IMR-90 (cell line): Measurements from ENCODE around the gene TAF4. TPM values are rescaled to one million over a fixed set of nuclear protein-coding genes. Genes with fewer than 3 reads are reported as not detected.

Experiments used
- ATAC-seq: fragments of 200-7000 bp; cut with Tn5 transposase; 2 replicates; pipeline ENCODE4 v1.9.1; 2020; ENCODE audit warnings: low read depth, mild to moderate bottlenecking, moderate library complexity
- BruUV-seq: library from RNA; stranded (reverse); fragments of 400-500 nt; replicated peaks from 2 replicates; lab custom pipeline; 2021; lab: Mats Ljungman, UMichigan
- CTCF ChIA-PET: fragments of 300-600 bp; formaldehyde crosslinking; extraction: SDS; loops from one replicate; lab custom pipeline; 2021; ENCODE audit warnings: antibody characterized with exemption; lab: Yijun Ruan, JAX
- POLR2A ChIA-PET: fragments of 300-600 bp; sonication (Branson Sonifier 250); formaldehyde crosslinking; loops from one replicate; lab custom pipeline; 2022; ENCODE audit warnings: antibody characterized with exemption; ENCODE audit not compliant: unreplicated experiment; lab: Charles Lee
- DNase-seq: peaks from one replicate; pipeline ENCODE4 v3.0.0; 2013
- H2AFZ ChIP-seq: replicated peaks from 2 replicates; pipeline ENCODE3; 2013; ENCODE audit warnings: low read length, mild to moderate bottlenecking; ENCODE audit not compliant: poor library complexity
- H2AK5ac ChIP-seq: 2 replicates; pipeline ENCODE4 v1.6.1; 2013; ENCODE audit warnings: low read depth, low read length, inconsistent platforms
- H2AK9ac ChIP-seq: replicated peaks from 2 replicates; pipeline ENCODE3; 2013; ENCODE audit warnings: mild to moderate bottlenecking, low read depth, low read length, moderate library complexity; ENCODE audit not compliant: poor library complexity
- H2BK120ac ChIP-seq: 2 replicates; pipeline ENCODE4 v1.6.1; 2013; ENCODE audit warnings: low read depth, low read length, inconsistent platforms
- H2BK15ac ChIP-seq: 3 replicates; pipeline ENCODE4 v1.6.1; 2013; ENCODE audit warnings: low read depth, low read length, inconsistent platforms
- H2BK20ac ChIP-seq: 2 replicates; pipeline ENCODE4 v1.6.1; 2013; ENCODE audit warnings: low read depth, mild to moderate bottlenecking, inconsistent platforms, low read length, moderate library complexity
- H2BK5ac ChIP-seq: 2 replicates; pipeline ENCODE4 v1.6.1; 2013; ENCODE audit warnings: mild to moderate bottlenecking, low read depth, low read length, inconsistent platforms; ENCODE audit not compliant: poor library complexity, severe bottlenecking
- H3K14ac ChIP-seq: replicated peaks from 2 replicates; pipeline ENCODE4 v1.6.1; 2013; ENCODE audit warnings: low read depth, low read length, inconsistent platforms
- H3K18ac ChIP-seq: 2 replicates; pipeline ENCODE4 v1.6.1; 2013; ENCODE audit warnings: low read depth, low read length, control low read depth
- H3K23ac ChIP-seq: 2 replicates; pipeline ENCODE4 v1.6.1; 2013; ENCODE audit warnings: low read depth, low read length, inconsistent platforms
- H3K27ac ChIP-seq: 2 replicates; pipeline ENCODE4 v1.5.1; 2013; ENCODE audit warnings: mild to moderate bottlenecking, control low read depth, low read length; ENCODE audit not compliant: insufficient read depth
- H3K27me3 ChIP-seq: 2 replicates; pipeline ENCODE4 v1.6.1; 2013; ENCODE audit warnings: low read length; ENCODE audit not compliant: control insufficient read depth, insufficient read depth
- H3K36me3 ChIP-seq: 2 replicates; pipeline ENCODE4 v1.6.1; 2013; ENCODE audit warnings: low read length, mixed read lengths; ENCODE audit not compliant: control insufficient read depth, insufficient read depth
- H3K4ac ChIP-seq: 2 replicates; pipeline ENCODE4 v1.6.1; 2013; ENCODE audit warnings: low read depth, low read length, inconsistent platforms
- H3K4me1 ChIP-seq: 2 replicates; pipeline ENCODE4 v1.6.1; 2013; ENCODE audit warnings: low read length, mixed read lengths; ENCODE audit not compliant: control insufficient read depth, insufficient read depth
- H3K4me2 ChIP-seq: 2 replicates; pipeline ENCODE4 v1.6.1; 2013; ENCODE audit warnings: low read depth, mild to moderate bottlenecking, control low read depth, low read length, moderate library complexity
- H3K4me3 ChIP-seq: 2 replicates; pipeline ENCODE4 v1.5.1; 2013; ENCODE audit warnings: low read depth, mild to moderate bottlenecking, control low read depth, low read length, moderate library complexity; ENCODE audit not compliant: insufficient read depth
- H3K56ac ChIP-seq: 2 replicates; pipeline ENCODE4 v1.6.1; 2013; ENCODE audit warnings: low read length, inconsistent platforms; ENCODE audit not compliant: insufficient read depth; ENCODE audit errors: extremely low read depth
- H3K79me1 ChIP-seq, 2 experiments: 2 replicates each; pipeline ENCODE4 v1.6.1; 2013; ENCODE audit warnings: low read length in 2 of 2, inconsistent platforms in 1 of 2, low read depth in 1 of 2
- H3K9ac ChIP-seq: 2 replicates; pipeline ENCODE4 v1.6.1; 2013; ENCODE audit warnings: low read depth, low read length, control low read depth
- H3K9me1 ChIP-seq: 2 replicates; pipeline ENCODE4 v1.6.1; 2013; ENCODE audit warnings: low read length, inconsistent platforms; ENCODE audit not compliant: insufficient read depth
- H3K9me3 ChIP-seq: 2 replicates; pipeline ENCODE4 v1.6.1; 2013; ENCODE audit warnings: low read length; ENCODE audit not compliant: control insufficient read depth, insufficient read depth
- H4K20me1 ChIP-seq: 2 replicates; pipeline ENCODE4 v1.6.1; 2013; ENCODE audit warnings: low read length, inconsistent platforms; ENCODE audit not compliant: insufficient read depth
- H4K5ac ChIP-seq: 2 replicates; pipeline ENCODE4 v1.6.1; 2013; ENCODE audit warnings: mild to moderate bottlenecking, low read depth, low read length, control low read depth
- H4K8ac ChIP-seq, 2 experiments: 2 replicates each; pipeline ENCODE4 v1.6.1; 2013; ENCODE audit warnings: low read depth in 2 of 2, low read length in 2 of 2, control low read depth in 1 of 2, inconsistent platforms in 1 of 2
- H4K91ac ChIP-seq: 2 replicates; pipeline ENCODE4 v1.6.1; 2013; ENCODE audit warnings: low read depth, low read length, inconsistent platforms; ENCODE audit not compliant: insufficient read depth
- MXI1 ChIP-seq: IDR thresholded peaks from 2 replicates; pipeline ENCODE4 v1.6.1; 2012; ENCODE audit warnings: low read depth, mild to moderate bottlenecking, low read length, moderate library complexity, borderline replicate concordance
- NFE2L2 ChIP-seq: fragments of 150-350 bp; IDR thresholded peaks from 2 replicates; pipeline ENCODE4 v1.6.1; 2016; ENCODE audit warnings: low read depth, mild to moderate bottlenecking, low read length
- RFX5 ChIP-seq: IDR thresholded peaks from 2 replicates; pipeline ENCODE4 v1.8.0; 2012; ENCODE audit warnings: low read depth, mild to moderate bottlenecking, low read length, moderate library complexity
- WGBS, 2 experiments: methylation state at CpG; one replicate each; pipeline versions ENCODE4 v1.1.5 to v1.1.7; 2013; ENCODE audit warnings: missing lambda C conversion rate in 2 of 2; ENCODE audit not compliant: insufficient read length in 1 of 2; ENCODE audit errors: extremely low coverage in 2 of 2; 5-methylcytosine and 5-hydroxymethylcytosine counted together
- dilution Hi-C: fragments of 300-500 bp; cut with HindIII; formaldehyde crosslinking; loops from one replicate; pipeline ENCODE4 v1.14.3; 2018; ENCODE audit warnings: low sequenced_read_pairs; ENCODE audit not compliant: unreplicated experiment
- in situ Hi-C: fragments of 300-500 bp; cut with MboI; formaldehyde crosslinking; loops from 3 replicates; pipeline ENCODE4 v1.14.3; 2019; ENCODE audit warnings: low sequenced_read_pairs, inconsistent platforms, mixed read lengths
- intact Hi-C: fragments of 100-400 bp; cut with micrococcal nuclease; formaldehyde crosslinking; loops from 2 replicates; pipeline ENCODE4 v1.10.0; 2022
- polyA plus RNA-seq, 3 experiments: library from polyadenylated mRNA; depleted of rRNA; stranded (reverse); fragments of >200 nt; gene quantifications; 2 replicates each; pipeline ENCODE4 v1.2.3, GENCODE V29; 2012; ENCODE audit warnings: low replicate concordance in 1 of 3
- total RNA-seq: library from RNA; depleted of rRNA; stranded (reverse); fragments of >200 nt; gene quantifications from 2 replicates; pipeline ENCODE4 v1.2.3, GENCODE V29; 2012

TAF4 gene
- total and polyA plus RNA-seq, 2 of the 4 experiments (the other 2 are of a cell fraction), result 1.4 to 5.1 TPM

DNA sequence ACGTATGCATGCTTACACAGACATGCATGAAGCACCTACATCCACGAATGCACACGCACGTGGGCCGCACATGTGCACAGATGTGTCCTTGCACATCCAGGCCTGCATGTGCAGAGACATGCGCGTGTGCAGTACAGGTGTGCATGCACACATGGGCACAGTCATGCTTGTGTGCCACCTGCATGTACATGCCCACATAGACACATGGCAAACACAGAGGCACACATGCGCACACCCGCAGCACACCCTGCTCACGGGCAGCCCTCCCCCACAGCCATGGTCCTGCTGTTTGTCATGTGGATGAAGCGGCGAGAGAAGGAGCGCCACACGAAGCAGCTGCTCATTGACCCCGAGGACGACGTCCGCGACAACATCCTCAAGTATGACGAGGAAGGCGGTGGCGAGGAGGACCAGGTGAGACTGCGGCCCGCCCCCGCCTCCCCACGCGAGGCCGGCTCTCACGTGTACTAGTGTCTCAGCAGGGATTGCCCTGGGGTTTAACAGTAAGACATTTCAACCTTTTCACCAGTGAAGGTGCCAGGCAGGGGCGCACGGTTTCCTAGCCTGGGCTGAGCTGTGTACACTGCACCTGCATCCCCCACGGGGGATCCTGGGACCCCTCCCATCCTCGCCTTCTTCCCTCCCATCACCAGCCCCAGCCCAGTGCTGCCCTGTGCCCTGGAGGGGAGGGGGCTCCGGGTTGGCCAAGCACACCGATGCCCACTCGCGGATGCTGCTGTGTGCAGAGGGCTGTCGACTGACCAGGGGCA lies 132.8 kb downstream of the TAF4 start:
- CTCF ChIA-PET, result no interaction called here
- POLR2A ChIA-PET, result no interaction called here
- no peak overlapping the region for H3K23ac ChIP-seq
- no peaks in the 10 kb centered on the region; the same call in 1 of the 2 replicates for H3K9me3 ChIP-seq
- H3K18ac ChIP-seq, result no peak overlapping the region
- H4K91ac ChIP-seq, result no peak overlapping the region
- H3K27me3 ChIP-seq, result no peaks in the 10 kb centered on the region
- no TSS peak for BruUV-seq
- no peak overlapping the region for H2AFZ ChIP-seq
- no peaks in the 10 kb centered on the region for H3K79me1 ChIP-seq
- no peak overlapping the region for H3K4me2 ChIP-seq
- H3K27ac ChIP-seq, result no peak overlapping the region
- H2BK20ac ChIP-seq, result no peak overlapping the region
- no peak overlapping the region for H2AK5ac ChIP-seq
- no peak overlapping the region for H2BK15ac ChIP-seq
- ATAC-seq (no peak), DNase-seq (no peak)
- H3K4ac ChIP-seq, result no peak overlapping the region
- intact Hi-C loops (no loop called here), dilution Hi-C loops (no loop called here), in situ Hi-C loops (no loop called here)
- H4K20me1 ChIP-seq, result no peaks in the 10 kb centered on the region
- no peaks in the 10 kb centered on the region for H3K36me3 ChIP-seq
- no peak overlapping the region for H2BK5ac ChIP-seq
- H3K14ac ChIP-seq, result no peak overlapping the region
- no peak overlapping the region for H3K4me3 ChIP-seq
- H2BK120ac ChIP-seq, result no peak overlapping the region
- no peak overlapping the region for H3K9ac ChIP-seq
- H3K56ac ChIP-seq, result no peak overlapping the region
- H4K5ac ChIP-seq, result no peak overlapping the region
- TF ChIP-seq MXI1 (no peak), NFE2L2 (no peak), RFX5 (no peak)
- H2AK9ac ChIP-seq, result no peak overlapping the region
- no peaks in the 10 kb centered on the region for H3K4me1 ChIP-seq
- no peak overlapping the region for H4K8ac ChIP-seq
- WGBS, 2 experiments, result 89% methylated on average over 23 of the region's 38 CpGs; no CpG with 5 or more reads in 1 of the 2 experiments
- no peaks in the 10 kb centered on the region; the same call in 1 of the 2 replicates for H3K9me1 ChIP-seq
